NCI-H460 (cell line): ENCODE data around the gene WDR41. TPM values are rescaled to one million over a fixed set of nuclear protein-coding genes. Genes with fewer than 3 reads are reported as not detected.

Experiments
- DNase-seq: peaks from one replicate; pipeline ENCODE4 v3.0.0-alpha.2; 2016; ENCODE audit warnings: low read depth; ENCODE audit errors: extremely low read depth
- total RNA-seq: library from RNA; depleted of rRNA; stranded (reverse); fragments of >200 nt; shearing (Covaris generic); gene quantifications from 2 replicates; pipeline ENCODE4 v1.2.3, GENCODE V29; 2014

The WDR41 gene
- total RNA-seq, 1 experiment from 2014 or later, result 112 TPM

GRCh38 chr5:77449277-77449676 is 42.8 kb downstream of the WDR41 start:
- no peak for DNase-seq

GRCh38 chr5:77448831-77449230 is 43.3 kb downstream of the WDR41 start:
- no peak for DNase-seq

- DNase-seq, result no peak
These were observed 47.8 kb downstream of the WDR41 start for GRCh38 chr5:77444356-77444755.

- DNase-seq, result no peak
These were observed 48.4 kb downstream of the WDR41 start for GRCh38 chr5:77443670-77444069.

- no peak for DNase-seq
These were observed 54.0 kb downstream of the WDR41 start for GRCh38 chr5:77438071-77438470.

- no peak for DNase-seq
These were observed 54.9 kb downstream of the WDR41 start for GRCh38 chr5:77437194-77437593.

- DNase-seq, result no peak
These were observed 60.4 kb downstream of the WDR41 start for GRCh38 chr5:77431719-77432118.

GRCh38 chr5:77431286-77431685 is 60.8 kb downstream of the WDR41 start:
- no peak for DNase-seq

GRCh38 chr5:77430726-77431125 is 61.4 kb downstream of the WDR41 start:
- DNase-seq, result no peak

- no peak for DNase-seq
These were observed 63.6 kb downstream of the WDR41 start for GRCh38 chr5:77428526-77428925.

- no peak for DNase-seq
These were observed 64.1 kb downstream of the WDR41 start for GRCh38 chr5:77427998-77428397.

- DNase-seq, result no peak
These were observed 65.4 kb downstream of the WDR41 start for GRCh38 chr5:77426670-77427069.

- no peak for DNase-seq
These were observed 66.0 kb downstream of the WDR41 start for GRCh38 chr5:77425998-77426659.

GRCh38 chr5:77425420-77425819 is 66.7 kb downstream of the WDR41 start:
- no peak for DNase-seq

GRCh38 chr5:77424921-77425320 is 67.2 kb downstream of the WDR41 start:
- DNase-seq, result no peak

GRCh38 chr5:77423022-77423750 is 68.9 kb downstream of the WDR41 start:
- no peak for DNase-seq

GRCh38 chr5:77420940-77421339 is 71.2 kb downstream of the WDR41 start:
- no peak for DNase-seq

GRCh38 chr5:77419644-77420582 is 72.2 kb downstream of the WDR41 start:
- no peak for DNase-seq

- DNase-seq, result no peak
These were observed 73.2 kb downstream of the WDR41 start for GRCh38 chr5:77418601-77419581.

GRCh38 chr5:77418162-77418561 is 74.0 kb downstream of the WDR41 start:
- no peak for DNase-seq
